ENCODE results near the gene NCOA7. TPM values are rescaled to one million over a fixed set of nuclear protein-coding genes. Genes with fewer than 3 reads are reported as not detected.
A peak's percentile ranks its signal among the peaks of the same experiment; 100 is the strongest.

The NCOA7 gene
- total RNA-seq, 6 donors from 2014 or later: 33.5 to 75.6 (median 48.9) TPM

- H3K9me3 ChIP-seq: no peaks in the 10 kb centered on the region
- H3K4me1 ChIP-seq: peaks cover 34 to 44% (median 36%) of the 10 kb centered on the region in 4 donors
- no peaks in the 10 kb centered on the region for H3K36me3 ChIP-seq
- H3K4me3 ChIP-seq: no peak overlapping the region
- peak overlapping the region; percentile 60 to 83 (median 74) for H3K27ac ChIP-seq
- 80 to 82% methylated on average over 1 of the region's 1 CpG for WGBS, 2 donors
- DNase-seq: no peak
- peak in 1 of 2 donors; percentile 55 for ATAC-seq (ENCODE audit: low FRiP score in 2 of 2)
- TF ChIP-seq CTCF (IDR thresholded peaks at IDR 0.05) (no peak), EP300 (IDR thresholded peaks at IDR 0.05) (no peak), POLR2A (IDR thresholded peaks at IDR 0.05) (no peak), POLR2AphosphoS5 (IDR thresholded peaks at IDR 0.05) (no peak)
- no peaks in the 10 kb centered on the region for H3K27me3 ChIP-seq
Observed at GRCh38 chr6:125945378-125946141, 154.8 kb downstream of the NCOA7 start.

GRCh38 chr6:125947615-125948014, 156.9 kb downstream of the NCOA7 start:
- H3K27ac ChIP-seq: peak overlapping the region; percentile 35 to 83 (median 68)
- no peak overlapping the region for H3K4me3 ChIP-seq
- DNase-seq (peak in 1 of 2 donors; percentile 83), ATAC-seq (ENCODE audit: low FRiP score in 2 of 2) (peak; percentile 57 to 76)
- H3K9me3 ChIP-seq: no peaks in the 10 kb centered on the region
- H3K36me3 ChIP-seq: no peaks in the 10 kb centered on the region
- H3K27me3 ChIP-seq: no peaks in the 10 kb centered on the region
- H3K4me1 ChIP-seq: peaks cover 34 to 44% (median 36%) of the 10 kb centered on the region in 4 donors
- TF ChIP-seq EP300 (IDR thresholded peaks at IDR 0.05) (peak in 1 of 4 donors; percentile 70), POLR2A (IDR thresholded peaks at IDR 0.05) (no peak), CTCF (IDR thresholded peaks at IDR 0.05) (no peak), POLR2AphosphoS5 (IDR thresholded peaks at IDR 0.05) (peak in 1 of 2 donors; percentile 33)
- 48 to 62% methylated on average over 2 of the region's 2 CpGs for WGBS, 2 donors

- TF ChIP-seq EP300 (IDR thresholded peaks at IDR 0.05) (no peak), POLR2AphosphoS5 (IDR thresholded peaks at IDR 0.05) (no peak), CTCF (IDR thresholded peaks at IDR 0.05) (no peak), POLR2A (IDR thresholded peaks at IDR 0.05) (no peak)
- Histone ChIP-seq H3K36me3 (no peaks in the 10 kb centered on the region), H3K27me3 (no peaks in the 10 kb centered on the region), H3K9me3 (no peaks in the 10 kb centered on the region), H3K27ac (peak overlapping the region in 1 of 4 donors; percentile 35), H3K4me1 (peaks cover 34 to 44% (median 36%) of the 10 kb centered on the region in 4 donors), H3K4me3 (no peak overlapping the region)
- no peak for DNase-seq
- WGBS, 2 donors: 86 to 89% methylated on average over 3 of the region's 3 CpGs
- ATAC-seq (ENCODE audit: low FRiP score in 2 of 2): no peak
Observed at GRCh38 chr6:125948455-125948854, 157.7 kb downstream of the NCOA7 start.

GRCh38 chr6:125949069-125949468, 158.3 kb downstream of the NCOA7 start:
- 88 to 90% methylated on average over 2 of the region's 2 CpGs for WGBS, 2 donors
- H3K36me3 ChIP-seq: no peaks in the 10 kb centered on the region
- H3K4me3 ChIP-seq: no peak overlapping the region
- no peak for TF ChIP-seq POLR2A (IDR thresholded peaks at IDR 0.05)
- TF ChIP-seq CTCF (IDR thresholded peaks at IDR 0.05): no peak
- no peak for TF ChIP-seq EP300 (IDR thresholded peaks at IDR 0.05)
- TF ChIP-seq POLR2AphosphoS5 (IDR thresholded peaks at IDR 0.05): no peak
- no peaks in the 10 kb centered on the region for H3K9me3 ChIP-seq
- H3K4me1 ChIP-seq: peaks cover 28 to 40% (median 31%) of the 10 kb centered on the region in 4 donors
- no peak overlapping the region for H3K27ac ChIP-seq
- DNase-seq: no peak
- H3K27me3 ChIP-seq: no peaks in the 10 kb centered on the region
- ATAC-seq (ENCODE audit: low FRiP score in 2 of 2): no peak

Measured in upper lobe of left lung (tissue), 6 donors.